Measurements from ENCODE around the gene ZBED2. TPM values are rescaled to one million over a fixed set of nuclear protein-coding genes. Genes with fewer than 3 reads are reported as not detected.

The ZBED2 gene
- 0.24 to 0.65 TPM (median 0.36 TPM) in 5 replicates for total RNA-seq (2022; extraction: Qiagen RNA extraction; ENCODE audit: low read depth)

GRCh38 chr3:111595232-111595631, at the start of gene ZBED2:
ZBED2 (minus strand) TSS chr3:111595346; CDS start chr3:111594201, 1,145 bp downstream.

Other genes starting within 250 kb of the ZBED2 start
- gene CD96, start 53.1 kb downstream of the ZBED2 start, total RNA-seq (2022; extraction: Qiagen RNA extraction; ENCODE audit: low read depth) = not detected in 5 replicates
- gene PLCXD2, start 79.3 kb upstream of the ZBED2 start, total RNA-seq (2022; extraction: Qiagen RNA extraction; ENCODE audit: low read depth) = 7.5 to 11.4 TPM (median 9.5 TPM) in 5 replicates